Kidney epithelial cell (primary cell): Measurements from ENCODE around the gene CDC14B. TPM values are rescaled to one million over a fixed set of nuclear protein-coding genes. Genes with fewer than 3 reads are reported as not detected.

Experiments
- DNase-seq: peaks from one replicate; pipeline ENCODE4 v3.0.0-alpha.2; 2010; ENCODE audit warnings: low read depth
- H3K27me3 ChIP-seq: 2 replicates; pipeline ENCODE4 v1.6.0; 2011; ENCODE audit warnings: low read length; ENCODE audit not compliant: control insufficient read depth, insufficient read depth
- H3K36me3 ChIP-seq: 2 replicates; pipeline ENCODE4 v1.5.1; 2011; ENCODE audit warnings: low read length; ENCODE audit not compliant: control insufficient read depth, insufficient read depth
- H3K4me3 ChIP-seq: 2 replicates; pipeline ENCODE4 v1.5.1; 2011; ENCODE audit warnings: low read depth, mild to moderate bottlenecking, control low read depth, low read length
- total RNA-seq: library from RNA; depleted of rRNA; stranded (reverse); fragments of >200 nt; gene quantifications from 2 replicates; pipeline ENCODE4 v1.2.3, GENCODE V29; 2015
- TF ChIP-seq, protein P1 (sequence below): IDR thresholded peaks from 2 replicates; pipeline ENCODE4 v1.5.1; 2011; ENCODE audit warnings: mild to moderate bottlenecking, moderate library complexity, low read length, control low read depth, inconsistent platforms; ENCODE audit not compliant: insufficient read depth, poor library complexity, severe bottlenecking

CDC14B gene
- total RNA-seq, 1 donor from 2014 or later = 25.5 TPM

DNA sequence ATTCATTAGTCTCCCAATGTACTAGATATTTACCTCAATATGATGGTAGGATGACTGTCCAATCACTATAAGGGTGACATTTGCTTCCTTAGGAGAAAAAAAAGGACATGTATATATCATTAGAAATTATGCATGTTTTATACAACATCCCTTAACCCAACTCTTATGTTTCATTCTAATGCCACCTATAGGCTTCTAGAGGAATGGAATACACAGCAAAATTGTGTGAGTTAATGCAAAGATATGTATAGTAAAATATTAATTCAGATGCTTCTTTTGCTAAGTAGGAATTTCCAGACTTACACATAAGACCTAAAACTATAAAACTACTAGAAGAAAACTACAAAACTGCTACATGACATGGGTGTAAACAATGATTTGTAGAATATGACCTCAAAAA lies 32.0 kb upstream of the CDC14B start:
- H3K36me3 ChIP-seq = no peaks in the 10 kb centered on the region
- DNase-seq = no peak
- TF ChIP-seq, protein P1, sequence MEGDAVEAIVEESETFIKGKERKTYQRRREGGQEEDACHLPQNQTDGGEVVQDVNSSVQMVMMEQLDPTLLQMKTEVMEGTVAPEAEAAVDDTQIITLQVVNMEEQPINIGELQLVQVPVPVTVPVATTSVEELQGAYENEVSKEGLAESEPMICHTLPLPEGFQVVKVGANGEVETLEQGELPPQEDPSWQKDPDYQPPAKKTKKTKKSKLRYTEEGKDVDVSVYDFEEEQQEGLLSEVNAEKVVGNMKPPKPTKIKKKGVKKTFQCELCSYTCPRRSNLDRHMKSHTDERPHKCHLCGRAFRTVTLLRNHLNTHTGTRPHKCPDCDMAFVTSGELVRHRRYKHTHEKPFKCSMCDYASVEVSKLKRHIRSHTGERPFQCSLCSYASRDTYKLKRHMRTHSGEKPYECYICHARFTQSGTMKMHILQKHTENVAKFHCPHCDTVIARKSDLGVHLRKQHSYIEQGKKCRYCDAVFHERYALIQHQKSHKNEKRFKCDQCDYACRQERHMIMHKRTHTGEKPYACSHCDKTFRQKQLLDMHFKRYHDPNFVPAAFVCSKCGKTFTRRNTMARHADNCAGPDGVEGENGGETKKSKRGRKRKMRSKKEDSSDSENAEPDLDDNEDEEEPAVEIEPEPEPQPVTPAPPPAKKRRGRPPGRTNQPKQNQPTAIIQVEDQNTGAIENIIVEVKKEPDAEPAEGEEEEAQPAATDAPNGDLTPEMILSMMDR = peak; percentile 38
- no peak overlapping the region for H3K4me3 ChIP-seq
- H3K27me3 ChIP-seq = no peaks in the 10 kb centered on the region

DNA sequence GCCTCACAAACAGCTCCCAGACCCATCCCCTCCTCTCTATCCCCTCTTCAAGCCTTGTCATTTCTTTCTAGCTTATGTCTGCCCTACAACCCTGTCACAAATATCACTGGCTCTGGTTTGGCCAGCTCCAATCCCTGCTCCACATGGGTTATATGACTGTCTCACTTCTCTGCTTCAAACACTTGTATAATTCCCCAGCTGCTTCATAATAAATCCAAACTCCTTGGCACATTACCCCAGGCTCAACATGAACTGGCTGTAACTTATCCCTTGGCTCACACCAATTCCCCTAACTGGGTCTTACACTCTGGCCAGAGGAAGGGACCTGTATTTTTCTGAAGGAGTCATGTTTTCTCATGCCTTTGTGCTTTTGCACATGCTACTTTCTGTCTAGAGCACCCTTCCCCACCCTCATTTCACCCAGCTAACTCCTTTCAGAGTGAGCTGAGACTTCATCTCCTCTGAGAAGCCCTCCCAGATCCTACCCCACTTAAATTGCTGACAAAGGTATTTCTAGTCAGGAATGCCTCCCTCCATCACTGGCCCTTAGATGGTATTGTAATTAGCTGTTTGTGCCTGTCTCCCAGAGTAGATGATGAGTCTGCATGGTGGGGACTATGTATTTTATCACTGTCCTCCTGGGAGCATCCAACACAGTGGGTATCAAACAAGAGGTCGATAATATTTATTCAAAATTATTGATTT lies 30.1 kb upstream of the CDC14B start:
- Histone ChIP-seq H3K36me3 (no peaks in the 10 kb centered on the region), H3K27me3 (no peaks in the 10 kb centered on the region), H3K4me3 (no peak overlapping the region)
- TF ChIP-seq, protein P1 = no peak
- no peak for DNase-seq

DNA sequence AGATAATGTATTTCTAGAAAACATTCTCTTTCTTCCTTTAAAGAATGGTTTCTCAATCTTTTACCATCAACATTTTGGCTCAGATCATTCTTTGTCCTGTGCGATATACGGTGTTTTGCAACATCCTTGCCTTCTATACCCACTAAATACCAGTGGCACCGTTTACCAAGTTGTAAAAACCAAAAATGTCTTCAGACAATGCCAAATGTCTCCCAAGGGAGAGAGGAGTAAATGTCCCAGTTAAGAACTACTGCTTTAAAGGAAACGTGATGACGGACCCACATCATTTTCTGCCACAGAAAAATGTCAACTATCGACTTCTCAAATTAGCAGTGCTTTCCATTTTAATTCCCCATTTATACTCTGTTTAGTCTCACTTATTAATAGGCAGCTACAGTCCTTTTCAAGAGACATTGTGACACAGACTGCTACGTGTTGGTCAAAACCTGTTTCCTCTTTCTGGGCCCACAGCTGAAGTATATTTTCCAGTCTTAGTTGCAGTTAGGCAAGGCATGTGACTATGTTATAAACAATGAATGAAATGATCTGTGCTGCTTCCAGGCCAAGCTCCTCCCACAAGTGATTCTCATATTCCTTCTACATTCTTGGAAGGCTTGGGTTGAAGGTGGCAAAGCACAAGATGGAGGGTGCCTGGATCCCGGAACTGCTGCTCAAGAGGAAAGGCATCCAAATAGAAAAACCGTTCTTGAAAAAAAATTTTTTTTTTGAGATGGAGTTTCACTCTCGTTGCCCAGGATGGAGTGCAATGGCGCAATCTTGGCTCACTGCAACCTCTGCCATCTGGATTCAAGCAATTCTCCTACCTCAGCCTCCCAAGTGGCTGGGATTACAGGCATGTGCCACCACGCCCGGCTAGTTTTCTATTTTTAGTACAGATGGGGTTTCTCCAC lies 26.7 kb upstream of the CDC14B start:
- Histone ChIP-seq H3K36me3 (no peaks in the 10 kb centered on the region), H3K4me3 (no peak overlapping the region), H3K27me3 (no peaks in the 10 kb centered on the region)
- no peak for DNase-seq
- TF ChIP-seq, protein P1 = no peak

DNA sequence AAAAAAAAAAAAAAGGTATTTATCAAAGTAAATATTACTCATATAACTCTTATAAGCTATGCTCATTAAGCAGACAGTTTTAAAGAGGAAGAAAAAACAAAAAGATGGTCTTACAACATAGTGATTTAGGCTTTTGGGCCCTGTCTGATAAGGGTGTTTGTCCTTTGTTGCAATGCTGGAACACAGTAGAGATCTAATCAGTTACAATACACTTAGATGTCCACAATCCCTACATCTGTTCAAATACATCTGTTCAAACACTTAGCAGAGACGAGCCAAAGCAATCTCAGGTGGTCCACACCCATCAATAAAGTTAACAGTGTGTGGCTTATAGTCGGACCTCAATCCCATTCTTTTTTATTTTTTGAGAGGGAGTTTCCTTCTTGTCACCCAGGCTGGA lies 24.5 kb upstream of the CDC14B start:
- Histone ChIP-seq H3K36me3 (no peaks in the 10 kb centered on the region), H3K27me3 (no peaks in the 10 kb centered on the region), H3K4me3 (no peak overlapping the region)
- DNase-seq = no peak
- TF ChIP-seq, protein P1 = no peak

DNA sequence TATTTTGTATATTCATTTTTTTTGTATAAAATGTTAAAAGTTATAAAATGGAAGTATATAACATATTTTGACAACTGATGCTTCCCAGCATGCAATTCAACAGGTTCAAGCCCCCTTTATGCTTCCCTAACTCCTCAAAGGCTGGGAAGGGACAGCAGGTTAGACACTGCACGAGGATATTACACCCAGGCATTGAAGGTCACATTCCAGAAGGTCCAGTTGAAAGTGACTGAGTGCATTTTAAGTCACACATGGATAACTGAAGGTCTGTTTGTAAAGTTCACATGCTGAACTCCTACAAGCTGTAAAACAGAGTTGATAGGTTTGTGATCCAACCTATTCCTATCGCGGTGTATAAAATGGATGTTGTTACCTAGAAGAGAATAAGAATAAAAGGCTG lies 21.9 kb upstream of the CDC14B start:
- no peaks in the 10 kb centered on the region for H3K27me3 ChIP-seq
- TF ChIP-seq, protein P1 = no peak
- H3K4me3 ChIP-seq = no peak overlapping the region
- H3K36me3 ChIP-seq = no peaks in the 10 kb centered on the region
- DNase-seq = no peak
